Gastroesophageal sphincter (tissue), 3 donors: Measurements from ENCODE around the gene MRPL38.

ENCODE experiments used
- CTCF ChIP-seq, 4 experiments: fragments of 200-600 bp in 2 of 4; fragments of 450-650 bp in 2 of 4; sonication (generic) in 1 of 4; IDR thresholded peaks; one replicate each; pipeline ENCODE4 v1.5.1; 2017 to 2019; ENCODE audit warnings: antibody characterized with exemption in 4 of 4, mild to moderate bottlenecking in 2 of 4, moderate library complexity in 2 of 4
- POLR2A ChIP-seq, 2 donors: fragments of 450-650 bp; IDR thresholded peaks; one replicate each; pipeline ENCODE4 v1.6.1; 2017; ENCODE audit warnings: antibody characterized with exemption in 2 of 2, mild to moderate bottlenecking in 2 of 2, moderate library complexity in 1 of 2

GRCh38 chr17:75874323-75875181, 30.1 kb downstream of the MRPL38 start:
- TF ChIP-seq CTCF (IDR thresholded peaks at IDR 0.05) (no peak), POLR2A (IDR thresholded peaks at IDR 0.05) (no peak)
